Endothelial cell of umbilical vein (primary cell): Measurements from ENCODE around the gene PYGB.

Source experiments
- EZH2 ChIP-seq: IDR thresholded peaks from 2 replicates; pipeline ENCODE4 v1.6.1; 2012; ENCODE audit warnings: borderline replicate concordance, low read depth, mild to moderate bottlenecking, moderate library complexity, low read length, inconsistent platforms; ENCODE audit not compliant: severe bottlenecking
- FOS ChIP-seq: IDR thresholded peaks from 2 replicates; pipeline ENCODE4 v1.6.1; 2011; ENCODE audit warnings: mild to moderate bottlenecking, low read length, moderate library complexity, borderline replicate concordance; ENCODE audit not compliant: insufficient read depth
- JUN ChIP-seq: IDR thresholded peaks from 2 replicates; pipeline ENCODE4 v1.6.1; 2011; ENCODE audit warnings: borderline replicate concordance, low read depth; ENCODE audit not compliant: insufficient read length, insufficient read depth
- MAX ChIP-seq: IDR thresholded peaks from 2 replicates; pipeline ENCODE4 v1.6.1; 2011; ENCODE audit not compliant: insufficient read depth, insufficient read length
- MYC ChIP-seq: IDR thresholded peaks from one replicate; pipeline ENCODE4 v1.6.1; 2011; ENCODE audit warnings: mild to moderate bottlenecking, low read depth, low read length
- POLR2A ChIP-seq: IDR thresholded peaks from 2 replicates; pipeline ENCODE4 v1.6.1; 2012; ENCODE audit warnings: low read depth, mild to moderate bottlenecking, control low read depth, low read length
- POLR2AphosphoS5 ChIP-seq: IDR thresholded peaks from 2 replicates; pipeline ENCODE4 v1.6.1; 2012; ENCODE audit warnings: low read depth, mild to moderate bottlenecking, control low read depth, low read length, moderate library complexity; ENCODE audit not compliant: insufficient read depth
- TF ChIP-seq, protein P1 (sequence below), 2 donors: IDR thresholded peaks; 1 replicate in 1 of 2; 2 replicates in 1 of 2; pipeline ENCODE4 v1.5.1; 2011; ENCODE audit warnings: low read length in 2 of 2, mild to moderate bottlenecking in 2 of 2, moderate library complexity in 2 of 2, control low read depth in 1 of 2, inconsistent platforms in 1 of 2, low read depth in 1 of 2; ENCODE audit not compliant: insufficient read depth in 1 of 2; ENCODE audit errors: extremely low read depth in 1 of 2

DNA sequence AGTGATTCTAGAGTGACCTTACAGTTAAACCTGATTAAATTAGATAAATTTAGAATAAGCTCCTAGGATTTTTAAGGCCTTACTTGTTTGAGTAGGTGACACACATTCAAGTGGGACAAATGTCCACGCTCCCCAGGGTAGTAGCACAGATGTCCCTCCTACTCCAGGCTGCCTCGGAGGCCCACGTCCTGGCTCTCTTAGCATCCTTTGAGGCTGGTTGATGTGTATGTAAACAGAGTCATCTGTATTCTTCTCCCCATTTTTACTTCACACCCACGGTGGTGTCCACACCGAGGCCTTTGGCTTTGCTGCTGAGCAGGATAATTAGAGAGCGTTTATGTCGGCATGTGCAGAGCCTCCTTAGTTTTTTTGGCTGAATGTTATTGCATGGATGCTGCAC, 36.6 kb upstream of the PYGB start:
- no peak for TF ChIP-seq EZH2
- TF ChIP-seq, protein P1, sequence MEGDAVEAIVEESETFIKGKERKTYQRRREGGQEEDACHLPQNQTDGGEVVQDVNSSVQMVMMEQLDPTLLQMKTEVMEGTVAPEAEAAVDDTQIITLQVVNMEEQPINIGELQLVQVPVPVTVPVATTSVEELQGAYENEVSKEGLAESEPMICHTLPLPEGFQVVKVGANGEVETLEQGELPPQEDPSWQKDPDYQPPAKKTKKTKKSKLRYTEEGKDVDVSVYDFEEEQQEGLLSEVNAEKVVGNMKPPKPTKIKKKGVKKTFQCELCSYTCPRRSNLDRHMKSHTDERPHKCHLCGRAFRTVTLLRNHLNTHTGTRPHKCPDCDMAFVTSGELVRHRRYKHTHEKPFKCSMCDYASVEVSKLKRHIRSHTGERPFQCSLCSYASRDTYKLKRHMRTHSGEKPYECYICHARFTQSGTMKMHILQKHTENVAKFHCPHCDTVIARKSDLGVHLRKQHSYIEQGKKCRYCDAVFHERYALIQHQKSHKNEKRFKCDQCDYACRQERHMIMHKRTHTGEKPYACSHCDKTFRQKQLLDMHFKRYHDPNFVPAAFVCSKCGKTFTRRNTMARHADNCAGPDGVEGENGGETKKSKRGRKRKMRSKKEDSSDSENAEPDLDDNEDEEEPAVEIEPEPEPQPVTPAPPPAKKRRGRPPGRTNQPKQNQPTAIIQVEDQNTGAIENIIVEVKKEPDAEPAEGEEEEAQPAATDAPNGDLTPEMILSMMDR (IDR thresholded peaks at IDR 0.05; ENCODE audit: extremely low read depth in 1 of 2, insufficient read depth in 1 of 2, low read depth in 1 of 2, low read length in 2 of 2), result no peak
- TF ChIP-seq MAX, result no peak
- no peak for TF ChIP-seq MYC
- TF ChIP-seq POLR2A, result no peak
- no peak for TF ChIP-seq FOS
- no peak for TF ChIP-seq POLR2AphosphoS5
- no peak for TF ChIP-seq JUN
